ENCODE measurements around the gene RPL32.

DNA sequence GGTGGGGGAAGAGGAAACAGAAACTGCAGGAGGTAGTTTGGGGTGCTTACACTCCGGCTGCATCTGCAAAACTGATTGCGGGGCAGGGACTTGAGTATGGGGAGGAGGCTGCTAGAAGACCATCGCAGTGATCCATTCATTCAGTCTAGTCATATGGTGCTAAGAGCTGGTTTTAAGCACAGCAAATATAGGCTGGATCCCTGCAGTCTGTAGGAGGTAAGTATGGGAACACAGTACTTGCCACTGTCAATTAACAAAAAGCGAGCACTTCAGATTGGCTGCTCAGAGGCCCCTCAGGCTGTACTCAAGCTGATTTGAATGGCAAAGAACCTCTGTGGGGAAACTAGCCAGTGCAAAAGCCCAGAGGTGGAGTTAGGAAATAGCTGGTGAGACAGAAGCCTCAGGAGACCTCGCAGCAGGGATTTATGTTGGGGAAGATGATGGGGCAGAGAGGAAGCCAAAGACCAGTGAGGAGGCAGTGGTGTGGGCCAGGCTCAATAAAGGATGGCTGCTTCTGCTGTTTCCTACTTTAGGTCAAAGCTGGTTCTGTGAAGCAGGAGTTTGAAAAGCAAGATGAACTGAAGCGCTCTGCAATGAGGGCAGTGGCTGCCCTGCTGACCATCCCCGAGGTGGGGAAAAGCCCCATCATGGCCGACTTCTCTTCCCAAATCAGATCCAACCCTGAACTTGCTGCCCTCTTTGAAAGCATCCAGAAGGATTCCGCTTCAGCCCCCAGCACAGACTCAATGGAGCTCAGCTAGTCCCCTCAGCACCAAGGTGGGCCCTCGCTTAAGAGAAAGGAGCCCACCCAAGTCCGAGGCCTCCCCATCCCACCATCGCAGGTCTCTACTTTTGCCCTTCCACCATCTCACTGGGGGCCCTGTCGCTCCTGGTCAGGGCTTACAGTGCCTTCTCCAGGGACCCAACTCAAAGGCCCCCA lies 7.9 kb downstream of the RPL32 start:
- TF ChIP-seq, protein P1, sequence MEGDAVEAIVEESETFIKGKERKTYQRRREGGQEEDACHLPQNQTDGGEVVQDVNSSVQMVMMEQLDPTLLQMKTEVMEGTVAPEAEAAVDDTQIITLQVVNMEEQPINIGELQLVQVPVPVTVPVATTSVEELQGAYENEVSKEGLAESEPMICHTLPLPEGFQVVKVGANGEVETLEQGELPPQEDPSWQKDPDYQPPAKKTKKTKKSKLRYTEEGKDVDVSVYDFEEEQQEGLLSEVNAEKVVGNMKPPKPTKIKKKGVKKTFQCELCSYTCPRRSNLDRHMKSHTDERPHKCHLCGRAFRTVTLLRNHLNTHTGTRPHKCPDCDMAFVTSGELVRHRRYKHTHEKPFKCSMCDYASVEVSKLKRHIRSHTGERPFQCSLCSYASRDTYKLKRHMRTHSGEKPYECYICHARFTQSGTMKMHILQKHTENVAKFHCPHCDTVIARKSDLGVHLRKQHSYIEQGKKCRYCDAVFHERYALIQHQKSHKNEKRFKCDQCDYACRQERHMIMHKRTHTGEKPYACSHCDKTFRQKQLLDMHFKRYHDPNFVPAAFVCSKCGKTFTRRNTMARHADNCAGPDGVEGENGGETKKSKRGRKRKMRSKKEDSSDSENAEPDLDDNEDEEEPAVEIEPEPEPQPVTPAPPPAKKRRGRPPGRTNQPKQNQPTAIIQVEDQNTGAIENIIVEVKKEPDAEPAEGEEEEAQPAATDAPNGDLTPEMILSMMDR (IDR thresholded peaks at IDR 0.05): no peak
- TF ChIP-seq POLR2AphosphoS5 (IDR thresholded peaks at IDR 0.05) (no peak), POLR2A (IDR thresholded peaks at IDR 0.05; ENCODE audit: low read depth) (no peak), EP300 (IDR thresholded peaks at IDR 0.05) (no peak)

All from esophagus muscularis mucosa (tissue), 4 donors.